K562 (cell line): ENCODE data around the gene HADHB. TPM values are rescaled to one million over a fixed set of nuclear protein-coding genes. Genes with fewer than 3 reads are reported as not detected.

ENCODE experiments used
- CBX1 ChIP-seq: sonication (generic); IDR thresholded peaks from 2 replicates; pipeline ENCODE4 v1.6.1; 2016; ENCODE audit warnings: antibody characterized with exemption, low read depth, mild to moderate bottlenecking
- DEAF1 ChIP-seq: fragments of 450-650 bp; formaldehyde crosslinking; IDR thresholded peaks from 2 replicates; pipeline ENCODE4 v1.4.0; 2020; ENCODE audit warnings: mild to moderate bottlenecking, moderate library complexity
- GABPB2 ChIP-seq: fragments of 250-450 bp; sonication (Bioruptor Pico); conservative IDR thresholded peaks from 2 replicates; pipeline ENCODE4 v1.5.1; 2021; ENCODE audit warnings: mild to moderate bottlenecking
- GMEB1 ChIP-seq: fragments of 250-450 bp; sonication (Bioruptor Pico); IDR thresholded peaks from 2 replicates; pipeline ENCODE4 v1.4.0; 2020; ENCODE audit warnings: mild to moderate bottlenecking
- MTA3 ChIP-seq: fragments of 450-650 bp; formaldehyde crosslinking; IDR thresholded peaks from 2 replicates; pipeline ENCODE4 v1.6.1; 2017; ENCODE audit warnings: mild to moderate bottlenecking, borderline replicate concordance
- SP1 ChIP-seq: sonication (generic); formaldehyde crosslinking; IDR thresholded peaks from 2 replicates; pipeline ENCODE4 v1.8.1; 2022; ENCODE audit warnings: mild to moderate bottlenecking, missing genetic modification reagents
- TBL1XR1 ChIP-seq, 2 experiments: IDR thresholded peaks; 2 replicates each; pipeline ENCODE4 v1.6.1; 2012; ENCODE audit warnings: improper control_type of control experiment in 2 of 2, low read length in 2 of 2, mild to moderate bottlenecking in 1 of 2
- TCFL5 ChIP-seq: fragments of 250-450 bp; sonication (Bioruptor Pico); conservative IDR thresholded peaks from 2 replicates; pipeline ENCODE4 v1.6.1; 2021; ENCODE audit warnings: mild to moderate bottlenecking, moderate library complexity, matching md5 sums
- XRCC4 ChIP-seq: IDR thresholded peaks from one replicate; pipeline ENCODE4 v1.6.1; 2011; ENCODE audit not compliant: insufficient read depth, insufficient read length; ENCODE audit errors: extremely low read depth
- ZNF551 ChIP-seq: fragments of 250-450 bp; sonication (Bioruptor Pico); IDR thresholded peaks from 2 replicates; pipeline ENCODE4 v1.5.0; 2021; ENCODE audit warnings: mild to moderate bottlenecking, moderate library complexity
- ZNF655 ChIP-seq: fragments of 250-450 bp; sonication (Bioruptor Pico); IDR thresholded peaks from 2 replicates; pipeline ENCODE4 v1.5.0; 2021
- polyA plus RNA-seq, 8 experiments: library from polyadenylated mRNA; depleted of rRNA in 4 of 8; stranded (reverse) in 5 of 8; unstranded in 3 of 8; fragments of >200 nt; fragmentation: Nextera tagmentation in 2 of 8; fragmentation: Illumina TruSeq in 1 of 8; extraction: Ambion mirVana in 2 of 8; extraction: Trizol in 1 of 8; gene quantifications; 2 replicates each; pipeline versions ENCODE4 v1.2.1 to v1.2.3, GENCODE V29; 2011 to 2014; ENCODE audit warnings: inconsistent platforms in 1 of 8, missing spikeins in 1 of 8
- total RNA-seq, 7 experiments: library from RNA; depleted of rRNA in 6 of 7; stranded (reverse); fragments of >200 nt in 6 of 7; fragmentation: Illumina TruSeq in 2 of 7; extraction: Trizol in 2 of 7; gene quantifications; 2 replicates each; pipeline versions ENCODE4 v1.2.1 to v1.2.3, GENCODE V29; 2011 to 2021; ENCODE audit warnings: low replicate concordance in 1 of 7
- TF ChIP-seq, protein P1 (sequence below), 2 experiments: fragments of 450-650 bp; IDR thresholded peaks; 2 replicates each; pipeline ENCODE4 v1.6.1; 2016

The HADHB gene
- total and polyA plus RNA-seq, 9 of the 15 experiments (the other 6 are each of a cell fraction or from before 2014, with no cell fraction given) = 67.3 to 199 (median 100) TPM

DNA sequence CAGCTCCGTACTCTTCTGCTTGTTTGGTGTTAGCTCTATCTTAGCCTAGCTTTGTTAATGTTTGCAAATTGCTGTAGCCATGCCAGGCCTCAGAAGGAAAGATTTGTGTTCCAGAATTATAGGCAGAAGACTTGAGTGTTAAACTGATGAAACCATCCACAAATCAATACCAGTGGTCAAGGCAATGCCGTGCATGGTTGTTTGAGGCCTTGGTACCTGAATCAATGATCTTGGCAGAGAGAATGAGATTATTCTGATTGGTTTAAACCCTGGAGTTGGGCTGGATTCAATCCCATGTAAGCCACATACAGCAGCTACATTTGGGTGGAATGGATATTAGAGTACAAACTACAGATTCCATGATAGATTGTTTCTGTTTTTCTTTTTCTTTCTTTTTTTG, 4.9 kb downstream of the HADHB start (continued):
- TF ChIP-seq TBL1XR1 (IDR thresholded peaks at IDR 0.05; ENCODE audit: low read length in 2 of 2) = no peak
- TF ChIP-seq ZNF655 = no peak
- no peak for TF ChIP-seq DEAF1
- no peak for TF ChIP-seq GABPB2 (CRISPR knock-in tag)
- TF ChIP-seq MTA3 = no peak
- no peak for TF ChIP-seq CBX1
- TF ChIP-seq SP1 (CRISPR knock-in tag) = no peak
- TF ChIP-seq ZNF551 = no peak
- no peak for TF ChIP-seq GMEB1 (CRISPR knock-in tag)
- TF ChIP-seq XRCC4 = no peak
- TF ChIP-seq, protein P1, sequence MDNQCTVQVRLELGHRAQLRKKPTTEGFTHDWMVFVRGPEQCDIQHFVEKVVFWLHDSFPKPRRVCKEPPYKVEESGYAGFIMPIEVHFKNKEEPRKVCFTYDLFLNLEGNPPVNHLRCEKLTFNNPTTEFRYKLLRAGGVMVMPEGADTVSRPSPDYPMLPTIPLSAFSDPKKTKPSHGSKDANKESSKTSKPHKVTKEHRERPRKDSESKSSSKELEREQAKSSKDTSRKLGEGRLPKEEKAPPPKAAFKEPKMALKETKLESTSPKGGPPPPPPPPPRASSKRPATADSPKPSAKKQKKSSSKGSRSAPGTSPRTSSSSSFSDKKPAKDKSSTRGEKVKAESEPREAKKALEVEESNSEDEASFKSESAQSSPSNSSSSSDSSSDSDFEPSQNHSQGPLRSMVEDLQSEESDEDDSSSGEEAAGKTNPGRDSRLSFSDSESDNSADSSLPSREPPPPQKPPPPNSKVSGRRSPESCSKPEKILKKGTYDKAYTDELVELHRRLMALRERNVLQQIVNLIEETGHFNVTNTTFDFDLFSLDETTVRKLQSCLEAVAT (IDR thresholded peaks at IDR 0.05) = no peak
- no peak for TF ChIP-seq TCFL5
